A549 (cell line): ENCODE measurements around the gene ARHGAP10. TPM values are rescaled to one million over a fixed set of nuclear protein-coding genes. Genes with fewer than 3 reads are reported as not detected.

Source experiments
- ATAC-seq, 2 experiments: fragments of 200-7000 bp in 1 of 2; fragments of >200 bp in 1 of 2; cut with Nextera tagmentation in 1 of 2; cut with Tn5 transposase in 1 of 2; 3 replicates each; pipeline versions ENCODE4 v1.8.0 to v1.9.1; 2018 to 2020; ENCODE audit warnings: mild to moderate bottlenecking in 1 of 2, moderate library complexity in 1 of 2
- CTCF ChIA-PET: fragments of 300-600 bp; sonication (Branson Sonifier 250); formaldehyde crosslinking; extraction: SDS; loops from one replicate; lab custom pipeline; 2021; ENCODE audit warnings: antibody characterized with exemption, inconsistent platforms; lab: Yijun Ruan, JAX
- POLR2A ChIA-PET: fragments of 350-600 bp; formaldehyde crosslinking; extraction: SDS; loops from one replicate; lab custom pipeline; 2021; ENCODE audit warnings: antibody characterized with exemption, inconsistent platforms; lab: Yijun Ruan, JAX
- DNase-seq, 2 experiments: peaks; one replicate each; pipeline versions ENCODE4 v3.0.0 to v3.0.0-alpha.2; 2011 to 2016; ENCODE audit warnings: low read depth in 1 of 2, low spot score in 1 of 2
- FAIRE-seq: peaks from 2 replicates; lab custom pipeline; 2011; peaks lifted over from hg19 to GRCh38; lab: Jason Lieb, UNC
- H3K27ac ChIP-seq, 2 experiments: fragments of >200 bp; sonication (Bioruptor Twin); formaldehyde crosslinking; 3 replicates each; pipeline ENCODE4 v1.5.1; 2016 to 2017
- H3K4me1 ChIP-seq: fragments of >200 bp; sonication (Bioruptor Twin); formaldehyde crosslinking; 3 replicates; pipeline ENCODE4 v1.6.1; 2016
- H3K4me2 ChIP-seq: fragments of >200 bp; sonication (Bioruptor Twin); formaldehyde crosslinking; 3 replicates; pipeline ENCODE4 v1.6.1; 2016
- H3K4me3 ChIP-seq: fragments of >200 bp; sonication (Bioruptor Twin); formaldehyde crosslinking; 3 replicates; pipeline ENCODE4 v1.5.1; 2016
- H3K9me3 ChIP-seq: fragments of >200 bp; sonication (Bioruptor Twin); formaldehyde crosslinking; 3 replicates; pipeline ENCODE4 v1.6.1; 2016
- BHLHE40 ChIP-seq: IDR thresholded peaks from 2 replicates; pipeline ENCODE4 v1.6.1; 2012; ENCODE audit warnings: low read depth, low read length, inconsistent platforms
- E2F6 ChIP-seq: IDR thresholded peaks from 2 replicates; pipeline ENCODE4 v1.6.1; 2012; ENCODE audit warnings: low read depth, borderline replicate concordance
- EHF ChIP-seq: fragments of 250-450 bp; sonication (Bioruptor Pico); IDR thresholded peaks from 2 replicates; pipeline ENCODE4 v1.5.0; 2020; ENCODE audit warnings: mild to moderate bottlenecking
- EHMT2 ChIP-seq: fragments of 200-600 bp; sonication (generic); IDR thresholded peaks from 2 replicates; pipeline ENCODE4 v1.6.1; 2016; ENCODE audit warnings: antibody characterized with exemption, low read depth, mild to moderate bottlenecking, moderate library complexity
- ELK1 ChIP-seq: fragments of 150-350 bp; IDR thresholded peaks from 2 replicates; pipeline ENCODE4 v1.6.1; 2014; ENCODE audit warnings: low read depth, mild to moderate bottlenecking, low read length
- FOSL2 ChIP-seq, 2 experiments: fragments of 450-650 bp in 1 of 2; fragments of >200 bp in 1 of 2; sonication (Bioruptor Twin) in 1 of 2; formaldehyde crosslinking; IDR thresholded peaks; 2 replicates each; pipeline versions ENCODE4 v1.5.0 to v1.6.1; 2016 to 2020; ENCODE audit warnings: mild to moderate bottlenecking in 1 of 2, moderate library complexity in 1 of 2
- FOXS1 ChIP-seq: fragments of 250-450 bp; sonication (Bioruptor Pico); IDR thresholded peaks from 2 replicates; pipeline ENCODE4 v1.5.0; 2020; ENCODE audit warnings: mild to moderate bottlenecking, moderate library complexity
- HDAC2 ChIP-seq: fragments of 200-600 bp; sonication (generic); IDR thresholded peaks from 2 replicates; pipeline ENCODE4 v1.6.1; 2016
- HES2 ChIP-seq: fragments of >200 bp; sonication (Bioruptor Twin); formaldehyde crosslinking; IDR thresholded peaks from 2 replicates; pipeline ENCODE4 v1.6.1; 2016
- HMGXB4 ChIP-seq: fragments of 250-450 bp; sonication (Bioruptor Pico); IDR thresholded peaks from 2 replicates; pipeline ENCODE4 v1.5.0; 2021; ENCODE audit warnings: mild to moderate bottlenecking, moderate library complexity, borderline replicate concordance
- HOXB13 ChIP-seq: fragments of 250-450 bp; sonication (Bioruptor Pico); IDR thresholded peaks from 2 replicates; pipeline ENCODE4 v1.5.0; 2020; ENCODE audit warnings: low read depth, mild to moderate bottlenecking, moderate library complexity
- JUN ChIP-seq, 2 experiments: fragments of >200 bp; sonication (Bioruptor Twin); formaldehyde crosslinking; IDR thresholded peaks; 2 replicates in 1 of 2; 3 replicates in 1 of 2; pipeline ENCODE4 v1.6.1; 2016 to 2017
- JUNB ChIP-seq: fragments of >200 bp; sonication (Bioruptor Twin); formaldehyde crosslinking; IDR thresholded peaks from 2 replicates; pipeline ENCODE4 v1.6.1; 2016
- MAX ChIP-seq: IDR thresholded peaks from 2 replicates; pipeline ENCODE4 v1.6.1; 2012
- MAZ ChIP-seq: fragments of 150-350 bp; IDR thresholded peaks from 2 replicates; pipeline ENCODE4 v1.6.1; 2014; ENCODE audit warnings: antibody characterized with exemption, low read depth, low read length, borderline replicate concordance
- MYC ChIP-seq: IDR thresholded peaks from 2 replicates; pipeline ENCODE4 v1.6.1; 2012; ENCODE audit warnings: mild to moderate bottlenecking, inconsistent platforms, low read length, improper control_type of control experiment, borderline replicate concordance
- NFE2L2 ChIP-seq: fragments of 150-350 bp; conservative IDR thresholded peaks from 2 replicates; pipeline ENCODE4 v1.6.1; 2014; ENCODE audit warnings: low read length
- PBX3 ChIP-seq: IDR thresholded peaks from 2 replicates; pipeline ENCODE4 v1.6.1; 2012
- POLR2A ChIP-seq: IDR thresholded peaks from 2 replicates; pipeline ENCODE4 v1.6.1; 2012; ENCODE audit warnings: mild to moderate bottlenecking, low read length
- POLR2AphosphoS2 ChIP-seq: conservative IDR thresholded peaks from 2 replicates; pipeline ENCODE4 v1.6.1; 2012; ENCODE audit warnings: low read length, improper control_type of control experiment, inconsistent platforms
- RARB ChIP-seq: fragments of 250-450 bp; sonication (Bioruptor Pico); IDR thresholded peaks from 2 replicates; pipeline ENCODE4 v1.8.0; 2021; ENCODE audit warnings: mild to moderate bottlenecking, moderate library complexity
- RCOR1 ChIP-seq: fragments of 150-350 bp; IDR thresholded peaks from 2 replicates; pipeline ENCODE4 v1.6.1; 2014; ENCODE audit warnings: antibody characterized with exemption, low read length, low read depth
- RNF2 ChIP-seq: fragments of 200-600 bp; sonication (generic); IDR thresholded peaks from 2 replicates; pipeline ENCODE4 v1.6.1; 2016; ENCODE audit warnings: low read depth, mild to moderate bottlenecking, antibody characterized with exemption, moderate library complexity, borderline replicate concordance
- SREBF2 ChIP-seq: fragments of 450-650 bp; IDR thresholded peaks from 2 replicates; pipeline ENCODE4 v1.6.1; 2014; ENCODE audit warnings: mild to moderate bottlenecking, moderate library complexity
- TFCP2L1 ChIP-seq: fragments of 250-450 bp; sonication (Bioruptor Pico); IDR thresholded peaks from 2 replicates; pipeline ENCODE4 v1.5.0; 2021; ENCODE audit warnings: mild to moderate bottlenecking
- TP53 ChIP-seq: fragments of 250-450 bp; sonication (Bioruptor Pico); IDR thresholded peaks from 2 replicates; pipeline ENCODE4 v1.5.0; 2021; ENCODE audit warnings: mild to moderate bottlenecking, moderate library complexity
- USF2 ChIP-seq: fragments of 450-650 bp; IDR thresholded peaks from 2 replicates; pipeline ENCODE4 v1.6.1; 2014; ENCODE audit warnings: antibody characterized with exemption
- ZC3H11A ChIP-seq: fragments of 450-650 bp; IDR thresholded peaks from 2 replicates; pipeline ENCODE4 v1.6.1; 2014; ENCODE audit warnings: antibody characterized with exemption, mild to moderate bottlenecking
- ZFP36 ChIP-seq: fragments of 450-650 bp; IDR thresholded peaks from 2 replicates; pipeline ENCODE4 v1.6.1; 2014; ENCODE audit warnings: borderline replicate concordance; ENCODE audit not compliant: partially characterized antibody
- WGBS: methylation state at CpG from one replicate; pipeline ENCODE4 v1.1.6; 2017; ENCODE audit errors: missing lambda C conversion rate; 5-methylcytosine and 5-hydroxymethylcytosine counted together
- polyA plus RNA-seq, 4 experiments: library from polyadenylated mRNA; depleted of rRNA in 3 of 4; stranded (reverse); fragments of >200 nt; fragmentation: RNase III in 1 of 4; extraction: RNeasy Plus Mini Kit Qiagen cat#74134 plus additional on column Dnase treatment in 1 of 4; gene quantifications; 2 replicates in 3 of 4; 3 replicates in 1 of 4; pipeline ENCODE4 v1.2.3, GENCODE V29; 2011 to 2017

ARHGAP10 gene
- polyA plus RNA-seq, 2 of the 4 experiments (the other 2 are of a cell fraction) = 7.0 to 7.2 TPM

- TF ChIP-seq TP53 (CRISPR knock-in tag) = no peak
- no peak for TF ChIP-seq JUNB
Observed at GRCh38 chr4:147833254-147833653, 101.4 kb downstream of the ARHGAP10 start (continued).

GRCh38 chr4:147833741-147834140, 101.9 kb downstream of the ARHGAP10 start:
- Histone ChIP-seq H3K4me1 (peaks cover 28% of the 10 kb centered on the region), H3K4me3 (no peak overlapping the region), H3K9me3 (no peaks in the 10 kb centered on the region), H3K4me2 (no peak overlapping the region), H3K27ac (no peak overlapping the region)
- no peak for ATAC-seq
- TF ChIP-seq E2F6 = no peak
- TF ChIP-seq SREBF2 = no peak
- TF ChIP-seq TFCP2L1 (CRISPR knock-in tag) = no peak
- TF ChIP-seq NFE2L2 = no peak
- no peak for TF ChIP-seq ZC3H11A
- TF ChIP-seq HDAC2 = no peak
- TF ChIP-seq FOXS1 = no peak
- TF ChIP-seq POLR2AphosphoS2 = no peak
- TF ChIP-seq RARB (CRISPR knock-in tag) = no peak
- TF ChIP-seq HOXB13 (CRISPR knock-in tag) = no peak
- TF ChIP-seq HMGXB4 (CRISPR knock-in tag) = no peak
- no peak for TF ChIP-seq EHF (CRISPR knock-in tag)
- TF ChIP-seq MAZ = no peak
- no peak for TF ChIP-seq RCOR1
- TF ChIP-seq FOSL2 (IDR thresholded peaks at IDR 0.05) = no peak
- TF ChIP-seq FOSL2 (CRISPR knock-in tag; IDR thresholded peaks at IDR 0.05) = no peak
- no peak for FAIRE-seq
- WGBS = 90% methylated on average over 2 of the region's 2 CpGs
- ChIA-PET POLR2A (no interaction called here), CTCF (interaction anchor here (1.2 kb wide), 1 partner anchor 9 kb away, joined by 3 read pairs; no protein-coding TSS in a partner anchor)
- no peak for DNase-seq

GRCh38 chr4:147834480-147834879, 102.6 kb downstream of the ARHGAP10 start:
- 89% methylated on average over 2 of the region's 3 CpGs for WGBS
- H3K4me2 ChIP-seq = no peak overlapping the region
- FAIRE-seq = no peak
- no peak for ATAC-seq
- peaks cover 28% of the 10 kb centered on the region for H3K4me1 ChIP-seq
- H3K4me3 ChIP-seq = no peak overlapping the region
- ChIA-PET CTCF (interaction anchor here (1.7 kb wide), 1 partner anchor 32 kb away, joined by 5 read pairs; no protein-coding TSS in a partner anchor), POLR2A (no interaction called here)
- TF ChIP-seq POLR2A = no peak
- TF ChIP-seq BHLHE40 = no peak
- no peak for TF ChIP-seq MAZ
- TF ChIP-seq JUN (IDR thresholded peaks at IDR 0.05) = no peak
- no peak for TF ChIP-seq USF2
- TF ChIP-seq RNF2 = no peak
- no peak for TF ChIP-seq EHMT2
- TF ChIP-seq HES2 = no peak
- no peak for TF ChIP-seq MYC
- no peak for TF ChIP-seq ELK1
- no peak for TF ChIP-seq PBX3
- TF ChIP-seq ZFP36 = no peak
- no peak for TF ChIP-seq MAX
- no peak for TF ChIP-seq FOXS1
- TF ChIP-seq POLR2AphosphoS2 = no peak
- H3K9me3 ChIP-seq = no peaks in the 10 kb centered on the region
- no peak overlapping the region for H3K27ac ChIP-seq
- DNase-seq = no peak
